ENCODE data around the gene OLFML3.
"Not testable (repeated sequence)": the region's sequence is repeated elsewhere in the genome, so short reads cannot be mapped to it uniquely, and the experiment has no call there.

Gene OLFML3, protein sequence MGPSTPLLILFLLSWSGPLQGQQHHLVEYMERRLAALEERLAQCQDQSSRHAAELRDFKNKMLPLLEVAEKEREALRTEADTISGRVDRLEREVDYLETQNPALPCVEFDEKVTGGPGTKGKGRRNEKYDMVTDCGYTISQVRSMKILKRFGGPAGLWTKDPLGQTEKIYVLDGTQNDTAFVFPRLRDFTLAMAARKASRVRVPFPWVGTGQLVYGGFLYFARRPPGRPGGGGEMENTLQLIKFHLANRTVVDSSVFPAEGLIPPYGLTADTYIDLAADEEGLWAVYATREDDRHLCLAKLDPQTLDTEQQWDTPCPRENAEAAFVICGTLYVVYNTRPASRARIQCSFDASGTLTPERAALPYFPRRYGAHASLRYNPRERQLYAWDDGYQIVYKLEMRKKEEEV

DNA sequence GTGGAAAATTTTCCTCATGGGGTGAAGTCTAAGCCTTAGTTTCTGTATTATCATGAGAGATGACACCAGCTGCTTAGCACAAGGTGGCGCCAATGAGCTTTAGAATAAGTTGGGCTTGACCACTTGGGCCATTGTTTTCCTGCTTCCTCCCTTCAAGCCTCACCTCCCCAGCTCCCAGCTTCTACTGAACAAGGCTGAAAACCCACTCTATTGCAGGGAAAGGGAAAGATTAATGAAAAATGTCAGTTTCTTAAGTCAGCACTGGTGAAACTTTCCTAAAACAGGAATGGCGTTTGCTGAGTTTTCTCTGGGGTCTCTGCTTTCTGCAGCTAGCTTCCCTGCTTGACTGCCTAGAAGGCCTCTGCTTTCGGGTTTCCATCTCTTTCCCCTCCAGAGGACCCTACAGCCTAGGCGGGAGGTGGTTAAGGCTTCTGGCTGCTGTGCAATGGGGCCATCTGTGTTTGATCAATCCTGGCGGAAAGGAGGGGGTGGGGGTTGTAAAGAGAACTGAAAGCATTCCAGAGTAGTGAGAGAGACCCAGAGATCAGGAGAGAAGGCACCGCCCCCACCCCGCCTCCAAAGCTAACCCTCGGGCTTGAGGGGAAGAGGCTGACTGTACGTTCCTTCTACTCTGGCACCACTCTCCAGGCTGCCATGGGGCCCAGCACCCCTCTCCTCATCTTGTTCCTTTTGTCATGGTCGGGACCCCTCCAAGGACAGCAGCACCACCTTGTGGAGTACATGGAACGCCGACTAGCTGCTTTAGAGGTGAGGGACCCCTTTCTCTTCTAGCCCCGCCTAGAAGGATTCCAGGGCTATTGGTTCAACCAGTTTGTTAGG is at the start of gene OLFML3:
Gene OLFML3, plus strand, starts transcription at position 612 of the 840 bp plus-strand sequence. Its CDS starts 43 bp downstream, at position 655.
- peak; percentile 43 for FAIRE-seq

DNA sequence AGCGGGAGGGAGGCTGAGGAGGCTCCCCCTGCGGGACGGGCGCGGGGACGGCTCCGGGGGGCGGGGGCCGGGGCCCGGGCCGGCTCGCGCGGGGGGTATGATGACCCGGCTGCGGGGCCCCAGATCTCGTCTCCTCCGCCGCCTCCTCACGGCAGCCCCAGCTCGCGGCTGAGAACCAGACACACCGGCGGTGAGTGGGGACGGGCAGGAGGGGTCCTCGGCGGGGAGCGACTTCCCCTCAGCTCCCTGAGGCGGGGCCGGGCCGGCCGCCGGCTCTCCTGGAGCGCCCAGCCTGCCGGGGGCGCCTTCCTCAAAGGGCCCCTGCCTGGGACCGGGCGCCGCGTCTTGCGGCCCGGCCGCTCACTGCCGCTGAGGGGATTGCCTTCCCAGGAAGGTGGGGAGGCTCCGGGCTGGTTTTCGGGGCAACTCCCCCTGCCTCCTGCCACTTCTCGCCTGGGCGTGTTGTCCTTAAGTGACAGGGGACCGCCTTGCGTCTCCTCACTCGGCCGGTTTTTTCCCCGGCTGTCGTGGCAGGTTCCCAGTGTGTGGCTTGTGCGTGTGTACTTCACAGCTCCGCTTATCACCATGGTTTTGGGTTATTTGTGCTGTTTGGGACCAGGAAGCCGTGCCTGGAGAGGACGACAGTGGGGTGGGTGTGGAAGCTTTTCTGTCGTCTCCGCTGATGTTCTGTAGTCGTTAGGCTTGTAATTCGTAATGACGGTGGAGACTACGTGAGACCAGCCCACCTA is 49.4 kb upstream of the OLFML3 start:
- FAIRE-seq = no peak

DNA sequence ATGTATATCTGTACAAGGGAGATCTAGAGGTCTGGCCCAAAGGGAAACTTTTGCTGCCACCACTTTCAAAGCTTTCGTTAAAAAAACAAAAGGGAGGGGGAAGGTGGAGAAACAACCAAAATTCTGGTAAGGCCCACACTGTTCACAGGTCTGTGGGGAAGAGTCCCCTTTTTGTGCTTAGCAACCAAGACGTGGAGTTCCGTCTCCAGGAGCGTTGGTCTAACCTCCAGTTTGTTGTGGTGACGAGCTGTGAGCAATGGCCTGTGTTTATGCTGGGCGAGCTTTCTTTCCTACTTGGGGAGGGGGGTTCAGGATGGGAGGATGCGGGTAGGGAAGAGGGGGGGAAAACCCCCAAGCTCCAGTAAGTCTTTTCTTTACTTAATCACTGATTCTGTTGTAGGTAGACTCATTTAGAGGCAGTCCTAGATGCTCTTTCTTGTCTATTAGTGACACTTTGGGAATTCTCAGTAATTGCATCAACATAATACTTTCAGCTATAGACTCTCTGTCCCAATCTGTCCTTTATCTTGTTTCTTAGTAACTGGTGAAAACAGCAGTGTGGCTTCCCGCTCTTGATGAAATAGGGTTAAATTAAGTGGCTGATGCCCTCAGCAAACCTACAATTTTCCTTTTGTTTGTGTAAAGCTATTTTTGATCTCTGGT is 48.6 kb upstream of the OLFML3 start:
- no peak for FAIRE-seq

DNA sequence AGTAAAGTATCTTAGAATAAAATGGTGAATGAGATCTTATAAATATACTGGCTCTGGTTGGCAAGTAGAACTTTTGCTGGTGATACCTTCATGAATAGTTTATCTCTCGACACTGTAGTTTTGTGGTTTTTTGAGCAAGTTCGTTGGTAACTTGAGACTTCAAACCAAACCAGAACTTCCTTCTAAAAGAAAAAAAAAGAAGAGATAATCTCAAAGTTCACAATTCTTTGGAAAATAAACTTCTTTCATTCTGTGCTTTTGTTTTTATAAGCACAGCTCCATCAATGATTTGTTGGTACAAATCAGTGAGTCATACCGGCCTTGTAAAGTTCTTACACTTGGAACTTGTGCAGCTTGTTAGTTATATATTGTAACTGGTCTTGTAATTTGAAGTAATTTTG is 47.8 kb upstream of the OLFML3 start:
- no peak for FAIRE-seq

DNA sequence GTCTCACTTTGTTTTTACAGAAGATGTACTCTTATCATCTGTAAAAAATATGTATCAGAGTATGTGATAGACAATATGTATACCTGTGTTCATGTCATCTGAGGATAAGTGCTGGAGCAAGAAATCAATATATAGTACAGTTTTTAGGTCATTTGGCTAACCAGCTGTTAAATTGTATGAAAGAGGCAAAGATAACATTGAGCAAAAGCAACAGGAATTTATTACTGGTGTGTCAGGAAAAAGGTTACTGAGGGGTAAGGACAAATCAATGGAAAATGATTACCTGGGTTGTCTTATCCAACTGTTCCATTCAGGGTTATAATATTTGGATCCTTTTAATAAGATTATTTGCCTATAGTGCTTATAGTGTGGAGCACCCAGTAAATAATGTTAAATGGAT is 45.3 kb upstream of the OLFML3 start:
- FAIRE-seq = no peak

DNA sequence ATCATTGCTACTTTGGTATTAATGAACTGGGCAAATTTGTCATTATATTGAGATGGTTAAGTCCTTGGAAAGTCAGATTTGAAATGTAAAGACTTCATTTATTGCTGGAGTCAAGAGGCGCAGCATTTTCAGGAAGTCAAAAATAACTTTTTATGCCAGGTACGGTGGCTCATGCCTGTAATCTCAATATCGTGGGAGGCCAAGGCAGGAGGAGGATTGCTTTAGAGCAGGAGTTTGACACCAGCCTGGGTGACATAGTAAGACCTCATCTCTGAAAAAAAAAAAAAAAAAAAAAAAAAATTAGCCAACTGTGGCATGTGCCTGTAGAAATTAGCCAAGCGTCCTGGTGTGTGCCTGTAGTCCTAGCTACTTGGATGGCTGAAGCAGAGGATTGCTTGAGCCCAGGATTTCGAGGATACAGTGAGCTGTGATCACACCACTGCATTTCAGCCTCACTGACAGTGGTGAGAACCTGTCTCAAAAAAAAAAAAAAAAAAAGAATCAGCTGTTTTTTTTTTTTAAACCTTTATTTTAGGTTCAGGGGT is 44.7 kb upstream of the OLFML3 start:
- FAIRE-seq = no peak

DNA sequence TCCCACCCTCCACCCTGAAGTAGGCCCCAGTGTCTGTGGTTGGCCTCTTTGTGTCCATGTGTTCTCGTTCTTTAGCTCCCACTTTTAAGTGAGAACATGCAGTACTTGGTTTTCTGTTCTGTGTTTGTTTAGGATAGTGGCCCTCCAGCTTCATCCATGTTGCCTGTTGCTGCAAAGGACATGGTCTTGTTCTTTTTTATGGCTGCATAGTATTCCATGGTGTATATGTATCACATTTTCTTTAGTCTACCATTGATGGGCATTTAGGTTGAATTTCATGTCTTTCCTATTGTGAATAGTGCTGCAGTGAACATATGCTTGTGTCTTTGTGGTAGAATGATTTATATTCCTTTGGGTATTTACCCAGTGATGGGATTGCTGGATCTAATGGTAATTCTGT is 44.1 kb upstream of the OLFML3 start:
- no peak for FAIRE-seq

DNA sequence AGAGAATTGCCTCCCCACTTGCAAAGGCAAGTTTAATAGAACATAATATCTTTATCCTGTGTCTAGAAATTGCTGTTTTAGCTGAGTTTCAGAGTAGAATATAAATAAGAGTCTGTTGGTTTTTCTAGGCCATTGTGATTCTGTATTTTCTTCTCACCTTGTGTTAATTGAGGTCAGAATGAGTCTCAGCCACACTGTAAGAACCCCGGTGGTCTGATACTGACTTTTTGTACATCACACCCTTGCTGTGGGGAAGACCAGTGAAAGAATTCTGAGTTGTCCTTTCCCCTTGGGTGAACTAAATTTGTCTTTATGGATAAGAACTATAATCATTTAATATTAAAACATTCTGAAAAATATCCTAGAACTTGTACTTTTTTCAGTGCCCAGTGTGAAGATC is 43.3 kb upstream of the OLFML3 start:
- FAIRE-seq = no peak

DNA sequence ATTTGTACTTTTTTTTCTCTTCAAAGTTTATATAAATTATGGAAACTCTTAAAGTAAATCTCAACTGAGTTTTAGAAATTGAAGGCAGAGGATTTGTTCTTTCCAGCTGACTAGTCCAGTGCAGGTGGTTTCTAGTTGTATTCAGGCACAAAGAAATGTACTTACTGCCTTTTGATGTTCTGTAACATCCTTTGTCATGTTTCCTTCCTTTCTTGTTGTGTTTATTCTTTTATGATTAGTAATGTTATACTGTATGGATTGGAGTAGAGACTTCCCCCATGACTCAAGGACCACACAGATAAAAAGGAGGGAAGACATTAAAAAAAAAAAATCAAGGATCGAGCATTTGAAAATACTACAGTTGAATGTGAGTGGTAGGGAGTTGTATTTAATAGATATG is 42.1 kb upstream of the OLFML3 start:
- no peak for FAIRE-seq

DNA sequence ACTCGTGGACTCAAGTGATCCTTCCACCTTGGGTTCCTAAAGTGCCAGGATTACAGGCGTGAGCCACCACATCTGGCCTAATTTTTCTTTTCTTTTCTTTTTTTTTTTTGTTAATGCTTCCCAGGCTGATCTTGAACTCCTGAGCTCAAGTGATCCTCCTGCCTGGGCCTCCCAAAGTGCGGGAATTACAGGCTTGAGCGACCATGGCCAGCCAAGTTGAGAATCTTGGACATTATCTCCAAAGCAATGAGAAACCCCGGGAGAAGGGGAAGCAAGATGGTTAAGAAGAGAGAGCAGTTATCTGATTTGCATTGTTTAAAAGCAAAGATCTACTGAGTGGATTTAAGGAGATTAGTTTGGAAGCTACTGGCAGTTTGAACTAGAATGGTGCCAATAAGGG is 41.1 kb upstream of the OLFML3 start:
- FAIRE-seq = no peak

DNA sequence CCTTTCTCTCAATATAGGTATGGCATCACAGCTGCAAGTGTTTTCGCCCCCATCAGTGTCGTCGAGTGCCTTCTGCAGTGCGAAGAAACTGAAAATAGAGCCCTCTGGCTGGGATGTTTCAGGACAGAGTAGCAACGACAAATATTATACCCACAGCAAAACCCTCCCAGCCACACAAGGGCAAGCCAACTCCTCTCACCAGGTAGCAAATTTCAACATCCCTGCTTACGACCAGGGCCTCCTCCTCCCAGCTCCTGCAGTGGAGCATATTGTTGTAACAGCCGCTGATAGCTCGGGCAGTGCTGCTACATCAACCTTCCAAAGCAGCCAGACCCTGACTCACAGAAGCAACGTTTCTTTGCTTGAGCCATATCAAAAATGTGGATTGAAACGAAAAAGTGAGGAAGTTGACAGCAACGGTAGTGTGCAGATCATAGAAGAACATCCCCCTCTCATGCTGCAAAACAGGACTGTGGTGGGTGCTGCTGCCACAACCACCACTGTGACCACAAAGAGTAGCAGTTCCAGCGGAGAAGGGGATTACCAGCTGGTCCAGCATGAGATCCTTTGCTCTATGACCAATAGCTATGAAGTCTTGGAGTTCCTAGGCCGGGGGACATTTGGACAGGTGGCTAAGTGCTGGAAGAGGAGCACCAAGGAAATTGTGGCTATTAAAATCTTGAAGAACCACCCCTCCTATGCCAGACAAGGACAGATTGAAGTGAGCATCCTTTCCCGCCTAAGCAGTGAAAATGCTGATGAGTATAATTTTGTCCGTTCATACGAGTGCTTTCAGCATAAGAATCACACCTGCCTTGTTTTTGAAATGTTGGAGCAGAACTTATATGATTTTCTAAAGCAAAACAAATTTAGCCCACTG is 38.7 kb upstream of the OLFML3 start:
- no peak for FAIRE-seq

DNA sequence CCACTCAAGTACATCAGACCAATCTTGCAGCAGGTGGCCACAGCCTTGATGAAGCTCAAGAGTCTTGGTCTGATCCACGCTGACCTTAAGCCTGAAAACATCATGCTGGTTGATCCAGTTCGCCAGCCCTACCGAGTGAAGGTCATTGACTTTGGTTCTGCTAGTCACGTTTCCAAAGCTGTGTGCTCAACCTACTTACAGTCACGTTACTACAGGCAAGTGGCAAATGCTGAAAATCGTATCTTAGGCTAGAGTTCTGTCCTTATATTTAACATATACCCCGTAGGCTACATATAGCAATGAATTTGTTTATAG is 38.1 kb upstream of the OLFML3 start:
- no peak for FAIRE-seq

DNA sequence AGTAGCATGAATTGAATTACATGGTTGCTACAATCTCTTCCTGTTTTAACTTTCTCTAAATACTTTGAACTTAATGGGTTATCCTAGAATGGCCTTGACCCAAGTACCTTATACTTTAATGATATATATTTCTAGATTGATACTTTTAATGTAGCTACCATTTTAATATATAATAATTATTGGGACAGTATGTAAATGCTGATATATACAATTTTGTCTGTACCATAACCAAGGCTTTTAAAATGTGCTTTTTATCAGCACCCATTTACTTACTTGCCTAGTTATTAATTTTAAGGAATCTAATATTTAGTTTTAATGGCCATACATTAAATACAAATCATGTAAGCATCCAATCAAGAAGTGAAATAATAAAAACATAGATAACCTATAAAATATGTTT is 36.7 kb upstream of the OLFML3 start:
- FAIRE-seq = no peak

DNA sequence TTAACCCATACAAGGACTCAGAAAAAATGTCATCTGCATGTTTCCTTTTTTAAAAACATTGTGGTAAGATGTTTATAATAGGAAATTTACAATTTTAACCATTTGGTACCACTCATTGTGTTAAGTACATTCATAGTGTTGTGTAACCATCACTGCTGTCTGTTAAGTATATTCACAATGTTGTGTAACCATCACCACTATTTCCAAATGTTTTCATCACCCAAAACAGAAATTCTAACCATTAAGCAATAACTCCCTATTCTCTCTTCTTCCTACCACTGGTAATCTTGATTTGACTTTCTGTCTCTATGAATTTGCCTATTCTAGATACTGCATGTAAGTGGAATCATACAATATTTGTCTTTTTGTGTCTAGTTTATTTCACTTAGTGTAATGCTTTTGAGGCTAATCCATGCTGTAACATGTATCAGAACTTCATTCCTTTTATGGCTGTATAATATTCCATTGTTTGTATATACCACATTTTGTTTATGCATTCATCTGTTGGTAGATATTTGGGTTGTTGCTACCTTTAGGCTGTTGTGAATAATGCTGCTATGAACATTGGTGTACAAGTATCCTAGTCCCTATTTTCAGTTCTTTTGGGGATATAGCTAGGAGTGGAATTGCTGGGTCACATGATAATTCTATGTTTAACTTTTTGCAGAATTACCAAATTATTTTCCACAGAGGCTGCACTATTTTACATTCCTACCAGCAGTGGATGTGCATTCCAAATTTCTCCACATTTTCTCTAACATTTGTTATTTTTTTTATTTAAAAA is 36.1 kb upstream of the OLFML3 start:
- FAIRE-seq = no peak

DNA sequence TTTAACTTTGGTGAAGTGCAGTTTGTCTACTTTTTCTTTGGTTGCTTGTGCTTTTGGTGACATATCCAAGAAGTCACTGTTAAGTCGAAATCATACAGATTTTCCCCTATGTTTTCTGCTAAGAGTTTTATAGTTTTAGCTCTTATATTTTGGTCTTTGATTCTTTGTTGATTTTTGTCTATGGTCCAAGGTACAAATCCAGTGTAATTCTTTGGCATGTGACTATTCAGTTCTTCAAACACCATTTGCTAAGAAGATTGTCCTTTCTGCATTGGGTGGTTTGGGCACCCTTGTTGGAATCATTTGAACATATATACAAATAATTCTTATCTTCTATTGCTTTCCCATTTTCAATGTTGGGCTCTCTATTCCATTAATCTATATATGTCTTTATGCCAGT is 33.9 kb upstream of the OLFML3 start:
- no peak for FAIRE-seq

DNA sequence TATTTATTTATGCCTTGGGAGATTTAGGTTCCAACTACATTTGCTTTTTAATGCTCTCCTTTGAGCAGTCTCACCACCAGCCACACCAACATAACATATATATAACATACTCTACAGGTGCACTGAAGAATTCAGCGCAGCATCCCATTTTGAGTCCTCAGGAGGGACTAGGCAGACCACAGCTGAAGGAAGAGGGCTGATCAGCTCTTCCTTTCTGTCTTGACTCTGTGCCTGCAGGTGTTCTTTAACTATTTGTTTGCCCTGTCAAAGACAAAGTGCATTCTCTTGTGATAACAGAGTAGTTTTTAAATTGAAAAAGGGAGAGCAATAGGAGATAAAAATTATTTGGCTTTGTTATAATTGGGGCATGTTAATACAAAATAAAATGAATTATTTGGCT is 33.2 kb upstream of the OLFML3 start:
- FAIRE-seq = no peak

DNA sequence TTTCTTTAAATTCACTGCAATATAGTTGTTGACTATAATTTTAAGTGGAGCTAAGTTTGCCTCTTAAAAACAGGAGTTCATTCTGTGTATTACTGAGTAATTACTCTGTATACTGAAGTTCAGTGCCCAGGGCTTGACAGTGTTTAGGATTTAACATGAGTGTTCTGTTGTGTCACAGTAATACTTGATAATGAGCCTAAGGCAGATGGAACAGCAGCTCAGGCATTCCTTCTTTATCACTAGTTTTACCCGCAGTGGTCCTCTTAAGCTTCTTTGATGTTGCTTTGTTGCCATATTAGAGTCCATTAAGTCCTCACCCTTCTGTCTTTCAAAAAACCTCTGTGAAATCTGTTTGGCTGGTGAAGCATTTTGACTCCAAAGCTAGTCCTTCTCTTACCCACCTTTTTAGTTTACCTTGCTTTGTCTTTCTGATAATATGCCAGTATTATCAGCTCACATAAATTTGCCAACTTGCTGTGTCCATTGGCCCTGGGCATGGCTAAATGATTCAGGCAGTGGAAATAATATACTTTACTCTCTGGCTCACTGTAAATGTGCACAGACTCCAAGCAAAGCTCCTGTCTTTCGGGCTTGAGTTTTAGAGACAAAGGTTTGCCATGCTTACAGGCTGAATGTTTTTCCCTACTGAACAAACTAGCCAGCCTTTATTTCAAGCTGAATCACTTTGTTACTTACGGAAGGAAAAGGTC is 32.4 kb upstream of the OLFML3 start:
- no peak for FAIRE-seq

DNA sequence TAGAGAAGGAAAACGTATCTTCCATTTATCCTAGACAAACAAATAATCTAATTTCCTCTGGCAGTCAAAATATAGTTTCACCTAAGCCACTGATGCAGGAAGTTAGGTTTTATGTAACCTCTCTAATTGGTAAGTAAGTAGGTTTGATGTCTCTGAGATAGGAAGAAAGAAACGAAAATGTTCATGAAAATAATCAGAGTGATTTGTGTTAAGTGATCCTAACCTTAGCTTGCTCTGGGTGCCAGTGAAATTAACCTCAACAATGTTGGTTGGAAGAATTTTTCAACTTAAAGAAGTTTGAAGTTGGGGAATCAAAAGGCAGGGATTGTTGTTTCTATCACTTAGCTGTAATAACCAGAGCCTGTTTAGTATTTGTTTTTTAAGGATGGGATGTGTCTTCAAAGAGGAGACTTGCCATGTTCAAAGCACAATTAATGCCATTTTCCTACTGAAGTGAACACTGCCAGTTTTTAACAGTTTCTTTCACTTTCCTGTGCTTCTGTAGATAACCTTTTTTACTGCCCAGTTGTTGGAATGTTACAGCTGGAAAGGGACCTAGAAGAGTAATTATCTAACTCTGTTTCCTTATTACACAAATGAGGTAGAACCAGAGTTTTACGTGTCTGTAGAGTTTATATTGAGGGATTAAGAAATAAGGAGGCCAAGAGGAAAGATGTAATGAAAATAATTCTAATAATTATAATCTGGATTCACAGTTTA is 31.7 kb upstream of the OLFML3 start:
- FAIRE-seq = no peak

DNA sequence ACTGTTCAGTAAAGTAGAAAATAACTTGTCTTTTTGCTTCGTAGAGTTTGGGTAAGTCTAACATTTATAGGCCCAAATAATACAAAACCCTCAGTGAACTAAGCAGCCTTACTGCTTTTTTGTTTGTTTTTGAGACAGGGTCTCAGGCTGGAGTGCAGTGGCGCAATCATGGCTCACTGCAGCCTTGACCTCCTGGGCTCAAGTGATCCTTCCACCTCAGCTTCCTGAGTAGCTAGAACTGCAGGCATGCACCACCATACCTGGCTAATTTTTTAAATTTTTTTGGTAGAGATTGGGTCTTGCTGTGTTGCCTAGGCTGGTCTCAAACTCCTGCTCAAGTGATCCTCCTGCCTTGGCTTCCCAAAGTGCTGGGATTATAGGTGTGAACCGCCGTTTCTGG is 31.1 kb upstream of the OLFML3 start:
- FAIRE-seq = not testable (repeated sequence)

DNA sequence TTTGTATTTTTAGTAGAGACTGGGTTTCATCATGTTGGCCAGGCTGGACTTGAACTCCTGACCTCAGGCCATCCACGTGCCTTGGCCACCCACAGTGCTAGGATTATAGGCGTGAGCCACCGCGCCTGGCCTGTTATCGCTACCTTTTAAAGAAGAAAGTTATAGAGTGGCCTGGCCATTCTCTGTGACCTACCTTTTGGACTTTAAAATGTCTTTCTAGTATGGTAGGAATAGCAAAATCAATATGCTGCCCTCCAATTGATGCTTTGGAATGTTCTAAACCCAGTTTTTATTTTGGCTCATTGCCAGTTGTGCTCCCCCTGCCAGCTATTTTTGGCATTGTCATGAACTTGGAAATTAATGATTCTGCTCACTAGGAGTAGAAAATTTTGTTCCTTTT is 30.3 kb upstream of the OLFML3 start:
- FAIRE-seq = no peak

Measured in A204.1 (cell line).